ENCODE data around the gene C16orf86. TPM values are rescaled to one million over a fixed set of nuclear protein-coding genes. Genes with fewer than 3 reads are reported as not detected.

Gene C16orf86
- polyA plus RNA-seq, 3 donors, result 4.1 to 11.3 (median 4.6) TPM

DNA sequence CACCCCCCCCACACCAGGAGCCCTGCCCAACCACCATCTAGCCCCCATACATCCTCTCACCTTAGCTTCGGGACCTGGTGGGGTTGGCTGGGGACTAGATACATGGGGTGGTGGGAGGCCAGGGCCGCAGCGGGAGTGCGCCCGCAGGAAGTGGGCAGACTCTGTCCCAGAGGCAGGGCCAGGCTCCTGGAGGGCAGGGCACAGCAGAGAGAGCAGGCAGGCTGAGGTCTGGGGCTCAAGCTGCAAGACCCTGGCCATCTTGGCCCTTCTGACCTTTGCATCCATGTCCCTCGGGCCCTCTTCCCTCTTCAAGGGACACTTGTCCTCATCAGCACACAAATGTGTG, 2.8 kb upstream of the C16orf86 start:
- H3K79me2 ChIP-seq (ENCODE audit: insufficient read depth, low read length), result peaks cover 8% of the 10 kb centered on the region
- WGBS (ENCODE audit: insufficient coverage), result 100% methylated on average over 3 of the region's 6 CpGs
- H3K27ac ChIP-seq (ENCODE audit: low read depth in 1 of 2, low read length in 2 of 2), result no peak overlapping the region
- no peaks in the 10 kb centered on the region for H4K20me1 ChIP-seq (ENCODE audit: insufficient read depth, low read length)
- H3K27me3 ChIP-seq (ENCODE audit: control insufficient read depth in 2 of 2, insufficient read depth in 2 of 2, low read length in 2 of 2), result peaks cover 0 to 5% of the 10 kb centered on the region in 2 donors
- H3K36me3 ChIP-seq (replicated peaks in 1 of 2; ENCODE audit: control insufficient read depth in 1 of 2, insufficient read depth in 2 of 2, low read length in 2 of 2), result no peaks in the 10 kb centered on the region
- intact Hi-C loops (cut with micrococcal nuclease), result loop anchor here (10.0 kb wide), 5 partner anchors 139 to 421 kb away; partner anchors contain the start of genes CENPT (in 1 of the 2), NFATC3 (in 1 of the 2), NUTF2 (in 1 of the 2) and RANBP10 (in 1 of the 2)
- H3K4me3 ChIP-seq (replicated peaks in 1 of 3; ENCODE audit: low read depth in 2 of 3, low read length in 3 of 3), result no peak overlapping the region
- H3K9me3 ChIP-seq (replicated peaks in 1 of 2; ENCODE audit: control insufficient read depth in 1 of 2, insufficient read depth in 1 of 2, low read length in 2 of 2), result no peaks in the 10 kb centered on the region
- peak; percentile 38 for TF ChIP-seq CTCF (IDR thresholded peaks at IDR 0.05)
- peaks cover 45 to 58% of the 10 kb centered on the region in 2 donors for H3K4me1 ChIP-seq (ENCODE audit: control insufficient read depth in 1 of 2, insufficient read depth in 2 of 2, low read length in 2 of 2)
- Mint-ChIP-seq H3K27me3 (ENCODE audit: low read depth in 3 of 3) (peaks cover 8 to 10% (median 8%) of the 10 kb centered on the region in 3 donors), H3K4me3 (no peak overlapping the region), H3K9me3 (peaks cover 0 to 1% (median 0%) of the 10 kb centered on the region in 7 donors), H3K27ac (no peak overlapping the region), H3K36me3 (peaks cover 8 to 9% of the 10 kb centered on the region in 2 donors), H3K4me1 (peaks cover 38% of the 10 kb centered on the region)
- DNase-seq, result no peak
- no peak overlapping the region for H3K9ac ChIP-seq (ENCODE audit: insufficient read depth, low read length, poor library complexity, severe bottlenecking)
- H2AFZ ChIP-seq (ENCODE audit: insufficient read depth, low read depth, low read length, poor library complexity, severe bottlenecking), result no peak overlapping the region
- no peak overlapping the region for H3K4me2 ChIP-seq (replicated peaks; ENCODE audit: extremely low read depth, low read length, poor library complexity, severe bottlenecking)

DNA sequence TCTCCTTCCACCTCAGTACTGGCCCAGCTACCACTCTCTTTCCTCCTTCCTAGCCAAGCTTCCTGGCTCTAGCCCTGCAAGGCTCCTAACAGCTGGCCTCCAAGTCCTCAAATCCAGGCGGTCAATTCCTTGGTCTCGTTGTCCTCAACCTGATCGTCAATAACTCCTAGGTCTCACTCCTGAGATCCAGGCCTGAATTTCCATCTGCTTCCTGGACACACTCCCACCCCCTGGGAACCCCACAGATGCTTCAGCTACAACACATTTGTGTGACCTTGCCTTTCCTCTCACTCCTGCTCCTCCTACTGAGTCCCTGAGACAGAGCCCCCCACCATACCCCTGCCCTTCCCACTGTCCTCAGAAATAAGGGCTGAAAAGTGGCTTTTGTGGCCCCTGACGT, 2.4 kb upstream of the C16orf86 start:
- no peak for DNase-seq
- peaks cover 5% of the 10 kb centered on the region for H3K79me2 ChIP-seq (ENCODE audit: insufficient read depth, low read length)
- H3K27ac Mint-ChIP-seq, result peak overlapping the region in 1 of 7 donors; percentile 79
- TF ChIP-seq CTCF (IDR thresholded peaks at IDR 0.05), result no peak
- no peak overlapping the region for H3K9ac ChIP-seq (ENCODE audit: insufficient read depth, low read length, poor library complexity, severe bottlenecking)
- H2AFZ ChIP-seq (ENCODE audit: insufficient read depth, low read depth, low read length, poor library complexity, severe bottlenecking), result no peak overlapping the region
- peaks cover 38% of the 10 kb centered on the region for H3K4me1 Mint-ChIP-seq
- H3K4me2 ChIP-seq (replicated peaks; ENCODE audit: extremely low read depth, low read length, poor library complexity, severe bottlenecking), result no peak overlapping the region
- WGBS (ENCODE audit: insufficient coverage), result 100% methylated on average over 3 of the region's 4 CpGs
- peaks cover 8 to 9% of the 10 kb centered on the region in 2 donors for H3K36me3 Mint-ChIP-seq
- peaks cover 0 to 2% (median 0%) of the 10 kb centered on the region in 7 donors for H3K9me3 Mint-ChIP-seq
- no peak overlapping the region for H3K4me3 ChIP-seq (replicated peaks in 1 of 3; ENCODE audit: low read depth in 2 of 3, low read length in 3 of 3)
- intact Hi-C loops (cut with micrococcal nuclease), result loop anchor here (10.0 kb wide), 5 partner anchors 139 to 421 kb away; partner anchors contain the start of genes CENPT (in 1 of the 2), NFATC3 (in 1 of the 2), NUTF2 (in 1 of the 2) and RANBP10 (in 1 of the 2)
- H3K27ac ChIP-seq (ENCODE audit: low read depth in 1 of 2, low read length in 2 of 2), result no peak overlapping the region
- no peaks in the 10 kb centered on the region for H3K9me3 ChIP-seq (replicated peaks in 1 of 2; ENCODE audit: control insufficient read depth in 1 of 2, insufficient read depth in 1 of 2, low read length in 2 of 2)
- H3K4me1 ChIP-seq (ENCODE audit: control insufficient read depth in 1 of 2, insufficient read depth in 2 of 2, low read length in 2 of 2), result peaks cover 45 to 58% of the 10 kb centered on the region in 2 donors
- H3K27me3 Mint-ChIP-seq (ENCODE audit: low read depth in 3 of 3), result peaks cover 8 to 10% (median 8%) of the 10 kb centered on the region in 3 donors
- H3K27me3 ChIP-seq (ENCODE audit: control insufficient read depth in 2 of 2, insufficient read depth in 2 of 2, low read length in 2 of 2), result peaks cover 0 to 5% of the 10 kb centered on the region in 2 donors
- no peak overlapping the region for H3K4me3 Mint-ChIP-seq
- H4K20me1 ChIP-seq (ENCODE audit: insufficient read depth, low read length), result no peaks in the 10 kb centered on the region
- H3K36me3 ChIP-seq (replicated peaks in 1 of 2; ENCODE audit: control insufficient read depth in 1 of 2, insufficient read depth in 2 of 2, low read length in 2 of 2), result no peaks in the 10 kb centered on the region

Measured in CD14-positive monocyte (primary cell).